OCI-LY1 (cell line): ENCODE measurements around the gene CHN1.

Experiments
- H2AFZ ChIP-seq: fragments of 200-600 bp; sonication (generic), shearing (Covaris generic); 2 replicates; pipeline ENCODE4 v1.6.0; 2014; ENCODE audit warnings: antibody characterized with exemption, mild to moderate bottlenecking, low read length
- H3F3A ChIP-seq: fragments of 200-600 bp; sonication (generic), shearing (Covaris generic); 2 replicates; pipeline ENCODE4 v1.6.0; 2014; ENCODE audit warnings: mild to moderate bottlenecking, antibody characterized with exemption, low read length, moderate library complexity; ENCODE audit not compliant: insufficient read depth
- H3K27ac ChIP-seq: fragments of 200-600 bp; sonication (generic); 2 replicates; pipeline ENCODE4 v1.5.1; 2014; ENCODE audit warnings: low read length, mixed run types, mild to moderate bottlenecking, low read depth; ENCODE audit not compliant: poor library complexity, severe bottlenecking
- H3K27me3 ChIP-seq: fragments of 200-600 bp; sonication (generic); 2 replicates; pipeline ENCODE4 v1.6.0; 2014; ENCODE audit warnings: antibody characterized with exemption, mild to moderate bottlenecking, low read length, moderate library complexity; ENCODE audit not compliant: insufficient read depth
- H3K36me3 ChIP-seq: fragments of 200-600 bp; sonication (generic); 2 replicates; pipeline ENCODE4 v1.6.1; 2014; ENCODE audit warnings: mild to moderate bottlenecking, antibody characterized with exemption, low read length, moderate library complexity, mixed read lengths; ENCODE audit not compliant: insufficient read depth
- H3K4me1 ChIP-seq: fragments of 200-600 bp; sonication (generic); 2 replicates; pipeline ENCODE4 v1.5.1; 2014; ENCODE audit warnings: mild to moderate bottlenecking, low read length, moderate library complexity; ENCODE audit not compliant: insufficient read depth, severe bottlenecking
- H3K4me2 ChIP-seq: fragments of 200-600 bp; sonication (generic), shearing (Covaris generic); 2 replicates; pipeline ENCODE4 v1.6.1; 2014; ENCODE audit warnings: low read length
- H3K4me3 ChIP-seq: fragments of 200-600 bp; sonication (generic); 2 replicates; pipeline ENCODE4 v1.5.1; 2014; ENCODE audit warnings: low read length, low read depth, mild to moderate bottlenecking, mixed read lengths; ENCODE audit not compliant: poor library complexity, severe bottlenecking
- H3K79me2 ChIP-seq: fragments of 200-600 bp; shearing (Covaris generic); 2 replicates; pipeline ENCODE4 v1.6.1; 2016; ENCODE audit warnings: mixed run types, low read length, mixed read lengths; ENCODE audit not compliant: insufficient read depth
- H3K9ac ChIP-seq: fragments of 200-600 bp; sonication (generic), shearing (Covaris generic); 2 replicates; pipeline ENCODE4 v1.6.1; 2014; ENCODE audit warnings: mild to moderate bottlenecking, low read length, mixed read lengths
- H3K9me2 ChIP-seq: fragments of 200-600 bp; sonication (generic), shearing (Covaris generic); 2 replicates; pipeline ENCODE4 v1.6.1; 2014; ENCODE audit warnings: low read depth, mild to moderate bottlenecking, low read length, mixed read lengths
- H3K9me3 ChIP-seq: fragments of 200-600 bp; shearing (Covaris generic); 2 replicates; pipeline ENCODE4 v1.6.1; 2014; ENCODE audit warnings: low read length, mixed read lengths
- H4K20me1 ChIP-seq: fragments of 200-600 bp; sonication (generic), shearing (Covaris generic); 2 replicates; pipeline ENCODE4 v1.6.0; 2016; ENCODE audit warnings: mild to moderate bottlenecking, low read length; ENCODE audit not compliant: insufficient read depth
- EZH2 ChIP-seq: fragments of 200-600 bp; sonication (generic), shearing (Covaris generic); IDR thresholded peaks from 2 replicates; pipeline ENCODE4 v1.8.0; 2017; ENCODE audit warnings: borderline replicate concordance, mixed run types, mild to moderate bottlenecking, antibody characterized with exemption, low read length, moderate library complexity, mixed read lengths
- TF ChIP-seq, protein P1 (sequence below): fragments of 200-600 bp; sonication (generic), shearing (Covaris generic); IDR thresholded peaks from 2 replicates; pipeline ENCODE4 v1.5.1; 2017; ENCODE audit warnings: mild to moderate bottlenecking, antibody characterized with exemption, low read length, moderate library complexity, mixed read lengths

Gene CHN1

DNA sequence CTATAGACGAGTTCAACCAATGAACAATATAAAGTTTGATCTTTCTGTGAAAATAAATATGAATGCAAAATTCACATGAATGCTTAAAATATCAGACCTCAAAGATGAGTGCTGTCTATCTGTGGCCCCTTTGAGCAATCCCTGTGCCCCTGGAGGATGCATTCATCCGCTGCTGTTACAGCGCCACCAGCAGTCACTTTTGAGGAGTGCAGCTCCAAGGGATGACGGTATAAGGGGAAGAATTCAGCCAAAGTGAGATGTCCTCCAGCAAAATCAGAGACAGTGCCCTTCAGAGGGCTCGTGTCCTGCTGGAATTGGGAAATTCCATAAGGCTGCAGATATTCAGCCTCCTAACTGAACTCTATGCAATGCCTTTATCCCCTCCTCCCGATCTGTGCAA lies 229.0 kb downstream of the CHN1 start:
- Histone ChIP-seq H3K4me1 (peaks cover 32% of the 10 kb centered on the region), H3K9ac (no peak overlapping the region), H3K9me3 (no peaks in the 10 kb centered on the region), H3K27me3 (0 out of 2 replicates have a peak, but pooled peaks cover 3% of the 10 kb centered on the region), H3F3A (no peaks in the 10 kb centered on the region), H3K36me3 (no peaks in the 10 kb centered on the region), H3K79me2 (no peaks in the 10 kb centered on the region), H3K27ac (no peak overlapping the region), H3K4me2 (no peak overlapping the region), H4K20me1 (no peaks in the 10 kb centered on the region), H2AFZ (no peak overlapping the region), H3K4me3 (no peak overlapping the region), H3K9me2 (no peaks in the 10 kb centered on the region)
- TF ChIP-seq EZH2 = no peak
- TF ChIP-seq, protein P1, sequence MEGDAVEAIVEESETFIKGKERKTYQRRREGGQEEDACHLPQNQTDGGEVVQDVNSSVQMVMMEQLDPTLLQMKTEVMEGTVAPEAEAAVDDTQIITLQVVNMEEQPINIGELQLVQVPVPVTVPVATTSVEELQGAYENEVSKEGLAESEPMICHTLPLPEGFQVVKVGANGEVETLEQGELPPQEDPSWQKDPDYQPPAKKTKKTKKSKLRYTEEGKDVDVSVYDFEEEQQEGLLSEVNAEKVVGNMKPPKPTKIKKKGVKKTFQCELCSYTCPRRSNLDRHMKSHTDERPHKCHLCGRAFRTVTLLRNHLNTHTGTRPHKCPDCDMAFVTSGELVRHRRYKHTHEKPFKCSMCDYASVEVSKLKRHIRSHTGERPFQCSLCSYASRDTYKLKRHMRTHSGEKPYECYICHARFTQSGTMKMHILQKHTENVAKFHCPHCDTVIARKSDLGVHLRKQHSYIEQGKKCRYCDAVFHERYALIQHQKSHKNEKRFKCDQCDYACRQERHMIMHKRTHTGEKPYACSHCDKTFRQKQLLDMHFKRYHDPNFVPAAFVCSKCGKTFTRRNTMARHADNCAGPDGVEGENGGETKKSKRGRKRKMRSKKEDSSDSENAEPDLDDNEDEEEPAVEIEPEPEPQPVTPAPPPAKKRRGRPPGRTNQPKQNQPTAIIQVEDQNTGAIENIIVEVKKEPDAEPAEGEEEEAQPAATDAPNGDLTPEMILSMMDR = peak; percentile 79

DNA sequence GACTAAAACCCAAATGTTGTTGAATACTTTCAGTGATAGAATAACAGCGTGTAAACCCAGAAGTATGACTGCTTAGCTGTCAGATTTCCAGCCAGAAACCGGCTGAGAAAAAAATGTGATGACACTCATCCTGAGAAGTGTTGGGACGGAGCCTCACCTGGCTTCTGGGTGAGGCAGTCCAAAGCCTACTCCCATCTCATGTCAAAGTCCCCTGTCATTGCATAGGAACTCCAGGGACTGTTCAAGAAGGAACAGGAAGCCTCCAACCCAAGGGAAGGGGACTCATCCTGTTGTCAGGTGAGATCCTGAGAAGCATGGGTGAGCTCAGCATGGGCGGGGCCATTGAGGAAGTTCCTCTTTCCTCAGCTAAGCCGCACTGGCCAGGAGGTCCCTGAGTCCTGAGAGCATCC lies 229.6 kb downstream of the CHN1 start:
- Histone ChIP-seq H3F3A (no peaks in the 10 kb centered on the region), H3K9ac (no peak overlapping the region), H3K9me3 (no peaks in the 10 kb centered on the region), H3K4me2 (no peak overlapping the region), H2AFZ (no peak overlapping the region), H3K4me1 (peaks cover 36% of the 10 kb centered on the region), H3K79me2 (no peaks in the 10 kb centered on the region), H3K9me2 (no peaks in the 10 kb centered on the region), H4K20me1 (no peaks in the 10 kb centered on the region), H3K27me3 (0 out of 2 replicates have a peak, but pooled peaks cover 3% of the 10 kb centered on the region), H3K4me3 (no peak overlapping the region), H3K36me3 (no peaks in the 10 kb centered on the region), H3K27ac (no peak overlapping the region)
- TF ChIP-seq, protein P1 = no peak
- TF ChIP-seq EZH2 = no peak

DNA sequence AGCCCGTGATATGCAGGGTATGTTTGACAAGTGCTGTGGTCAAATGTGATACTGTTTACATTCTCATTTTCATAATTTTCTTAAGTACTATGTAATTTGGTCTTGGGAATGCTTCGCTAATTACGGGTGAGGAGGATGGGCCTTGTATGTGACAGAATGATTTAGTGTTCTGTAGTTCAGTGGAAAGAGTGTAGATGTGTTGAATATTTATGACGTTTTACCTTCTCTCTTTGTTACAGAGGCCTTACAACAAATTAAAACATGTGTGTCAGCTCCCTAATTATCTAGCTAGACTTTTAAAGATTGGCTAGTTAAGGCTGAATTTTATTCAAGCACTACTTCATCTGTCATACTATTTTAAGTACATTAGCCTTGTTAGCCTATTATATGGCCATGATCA lies 230.3 kb downstream of the CHN1 start:
- H3K4me1 ChIP-seq = peaks cover 36% of the 10 kb centered on the region
- no peaks in the 10 kb centered on the region for H3K9me3 ChIP-seq
- H3K27me3 ChIP-seq = 0 out of 2 replicates have a peak, but pooled peaks cover 3% of the 10 kb centered on the region
- H4K20me1 ChIP-seq = no peaks in the 10 kb centered on the region
- no peak overlapping the region for H3K4me2 ChIP-seq
- H3K27ac ChIP-seq = no peak overlapping the region
- TF ChIP-seq, protein P1 = no peak
- no peak for TF ChIP-seq EZH2
- no peaks in the 10 kb centered on the region for H3K9me2 ChIP-seq
- no peak overlapping the region for H3K9ac ChIP-seq
- H3K4me3 ChIP-seq = no peak overlapping the region
- H3K79me2 ChIP-seq = no peaks in the 10 kb centered on the region
- no peaks in the 10 kb centered on the region for H3F3A ChIP-seq
- no peak overlapping the region for H2AFZ ChIP-seq
- H3K36me3 ChIP-seq = no peaks in the 10 kb centered on the region
